Stimulated activated CD4-positive, alpha-beta T cell treated with anti-CD3 and anti-CD28 coated beads, Interleukin-1b, Interleukin-23, amount 100 ng/mL, for 24 hours (primary cell): Measurements from ENCODE around the gene PROM1.

ENCODE experiments used
- DNase-seq, 4 experiments: peaks; one replicate each; pipeline ENCODE4 v3.0.0-alpha.2; 2020; ENCODE audit warnings: low read depth in 4 of 4, low spot score in 1 of 4

Gene PROM1

DNA sequence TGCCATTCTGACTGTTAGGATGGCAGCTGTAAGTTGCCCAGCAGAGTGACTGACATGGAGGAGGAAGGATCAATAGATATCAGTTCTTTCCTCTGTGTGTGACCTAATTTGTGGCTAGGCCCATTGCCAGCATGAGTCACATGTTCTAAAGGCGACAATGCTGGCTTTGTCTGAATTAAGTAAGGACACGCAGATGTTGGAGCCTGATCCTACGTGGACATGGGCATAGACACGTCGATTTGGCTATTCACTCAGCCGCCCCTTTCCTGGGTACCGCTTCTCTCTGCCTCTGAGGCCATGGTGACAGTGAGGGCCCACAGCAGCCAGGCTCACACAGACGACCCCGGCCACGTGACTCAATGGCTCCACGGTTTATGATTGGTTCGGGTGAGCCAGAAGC lies 16.3 kb downstream of the PROM1 start:
- DNase-seq: no peak

GRCh38 chr4:16066586-16067128 lies 17.2 kb downstream of the PROM1 start:
- no peak for DNase-seq

DNA sequence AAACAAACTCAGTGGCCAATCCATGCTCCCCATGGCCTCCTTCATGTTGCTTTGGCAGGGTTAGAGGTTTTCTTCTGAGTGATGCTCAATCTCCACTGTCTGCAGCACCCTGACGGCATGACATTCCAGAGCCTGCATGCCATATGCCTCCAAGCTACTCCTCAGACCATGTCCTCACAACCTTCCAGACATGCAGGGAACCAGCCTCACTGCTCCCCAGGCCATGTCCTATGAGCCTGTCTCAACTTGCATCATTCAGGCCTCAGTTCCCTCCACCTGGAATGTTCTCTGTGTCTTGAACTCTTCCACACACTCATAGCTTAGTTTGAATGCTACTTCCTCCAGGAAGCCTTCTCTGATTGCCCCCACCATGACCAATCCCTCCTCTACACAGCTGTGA lies 18.8 kb downstream of the PROM1 start:
- no peak for DNase-seq

DNA sequence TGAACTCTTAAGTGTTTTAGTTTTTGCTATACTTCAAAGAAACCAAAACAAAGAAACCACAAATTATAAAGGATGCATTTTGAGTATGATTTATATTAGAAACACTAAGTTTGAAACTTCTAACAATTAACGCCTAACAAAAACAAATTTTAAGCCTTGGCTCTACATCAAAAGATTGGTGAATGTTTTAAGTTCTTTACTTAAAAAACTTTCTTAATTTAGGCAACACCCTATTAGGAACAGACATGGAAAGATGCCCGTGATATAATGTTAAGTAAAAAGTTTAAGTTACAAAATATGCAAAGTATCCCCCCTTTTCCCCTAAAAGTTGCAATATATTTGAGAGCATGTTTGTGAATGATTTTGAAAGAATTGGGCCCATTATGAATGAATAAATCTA lies 21.2 kb downstream of the PROM1 start:
- no peak for DNase-seq

DNA sequence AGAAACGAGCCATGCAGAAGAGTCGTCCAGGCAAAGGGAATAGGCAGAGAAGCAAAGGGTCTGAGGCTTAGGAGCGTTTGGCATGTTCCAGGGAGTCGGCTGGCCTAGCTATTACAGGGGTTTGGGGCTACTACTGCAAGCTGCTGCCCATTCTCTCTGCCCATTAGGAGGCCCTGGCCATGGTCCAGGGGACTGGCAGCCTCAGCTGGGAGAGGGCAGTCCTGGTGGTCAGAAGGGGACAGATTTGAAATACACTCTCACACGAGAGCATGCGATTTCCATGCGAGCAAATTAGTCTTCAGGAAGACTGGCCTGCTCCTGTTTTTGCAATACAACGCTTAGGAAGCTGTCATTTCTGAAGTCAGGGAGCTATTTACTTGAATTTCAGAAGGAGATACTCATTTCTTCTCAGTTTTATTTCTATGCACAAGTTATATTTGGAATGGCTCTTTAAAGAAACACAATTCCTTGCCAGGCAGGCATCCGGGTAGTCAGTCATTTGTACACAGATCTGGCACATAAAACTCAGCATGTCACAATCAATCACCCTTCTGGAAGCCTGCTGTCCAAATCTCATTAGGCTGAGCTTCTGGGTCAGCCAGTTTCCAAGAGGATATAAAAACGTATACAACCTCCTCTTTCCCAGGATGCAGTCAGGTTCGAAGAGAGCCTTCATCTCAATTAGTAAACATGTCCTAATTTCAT lies 27.0 kb downstream of the PROM1 start:
- DNase-seq: no peak

- no peak for DNase-seq
These were observed 27.9 kb downstream of the PROM1 start for GRCh38 chr4:16055873-16056272.

- no peak for DNase-seq
These were observed 28.4 kb downstream of the PROM1 start for GRCh38 chr4:16055471-16055870.

- DNase-seq: no peak
These were observed 30.9 kb downstream of the PROM1 start for GRCh38 chr4:16052939-16053338.

- no peak for DNase-seq
These were observed 31.8 kb downstream of the PROM1 start for GRCh38 chr4:16051980-16052379.

GRCh38 chr4:16051132-16051531 lies 32.7 kb downstream of the PROM1 start:
- no peak for DNase-seq

DNA sequence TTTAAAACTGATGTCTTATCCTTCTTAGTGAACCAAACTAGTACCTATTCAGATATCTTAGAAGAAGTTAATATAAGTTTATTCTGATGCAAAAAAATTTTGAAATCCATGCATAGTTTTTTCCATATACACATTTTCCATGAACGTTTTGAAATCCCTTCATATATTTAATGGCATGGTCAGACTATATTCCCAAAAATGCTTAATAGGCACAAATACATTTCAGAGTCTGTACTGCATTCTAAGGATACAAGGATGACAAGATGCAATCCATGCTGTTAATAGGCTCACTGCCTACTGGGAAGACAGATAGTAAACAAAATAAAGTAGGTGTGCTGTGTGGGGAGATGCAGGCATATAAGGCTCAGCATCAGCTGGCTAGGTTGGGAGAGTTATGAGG lies 33.2 kb downstream of the PROM1 start:
- no peak for DNase-seq

- no peak for DNase-seq
These were observed 35.0 kb downstream of the PROM1 start for GRCh38 chr4:16048619-16049419.

GRCh38 chr4:16045687-16046086 lies 38.1 kb downstream of the PROM1 start:
- DNase-seq: no peak

GRCh38 chr4:16043642-16044498 lies 40.0 kb downstream of the PROM1 start:
- no peak for DNase-seq

DNA sequence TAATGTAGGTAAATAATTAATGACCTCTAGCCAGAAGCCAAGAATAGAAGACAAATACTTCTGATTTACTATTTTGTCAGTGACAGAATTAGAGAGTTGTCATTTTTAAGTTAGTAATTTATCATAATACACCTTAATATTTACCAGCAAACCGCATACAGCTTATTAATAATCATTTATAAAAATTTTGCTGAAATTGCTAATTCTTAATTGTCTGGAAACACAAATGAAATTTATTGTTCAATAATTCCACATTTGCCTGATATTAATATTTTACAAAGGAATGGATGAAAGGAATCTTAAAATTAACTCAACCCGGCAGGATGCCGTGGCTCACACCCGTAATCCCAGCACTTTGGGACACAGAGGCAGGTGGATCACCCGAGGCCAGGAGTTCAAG lies 44.7 kb downstream of the PROM1 start:
- no peak for DNase-seq

DNA sequence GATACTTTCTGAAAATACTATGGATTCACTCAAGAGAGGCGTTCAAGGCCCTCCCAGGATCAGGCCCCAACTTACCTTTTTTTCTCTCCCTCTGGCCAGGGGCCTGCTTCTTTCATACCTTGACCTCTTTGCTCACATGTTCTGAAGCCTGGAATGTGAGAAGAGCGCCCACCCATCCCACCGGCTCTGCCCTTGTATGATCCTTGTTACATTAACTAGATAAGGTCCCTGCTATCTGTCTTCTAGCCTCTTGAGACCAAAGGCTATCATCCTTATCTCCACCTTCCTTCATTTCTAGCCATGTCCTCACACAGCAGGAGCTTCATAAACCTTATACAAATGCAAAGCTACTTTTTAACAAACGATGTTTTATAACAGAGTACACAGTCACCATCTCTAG lies 45.9 kb downstream of the PROM1 start:
- DNase-seq: no peak

DNA sequence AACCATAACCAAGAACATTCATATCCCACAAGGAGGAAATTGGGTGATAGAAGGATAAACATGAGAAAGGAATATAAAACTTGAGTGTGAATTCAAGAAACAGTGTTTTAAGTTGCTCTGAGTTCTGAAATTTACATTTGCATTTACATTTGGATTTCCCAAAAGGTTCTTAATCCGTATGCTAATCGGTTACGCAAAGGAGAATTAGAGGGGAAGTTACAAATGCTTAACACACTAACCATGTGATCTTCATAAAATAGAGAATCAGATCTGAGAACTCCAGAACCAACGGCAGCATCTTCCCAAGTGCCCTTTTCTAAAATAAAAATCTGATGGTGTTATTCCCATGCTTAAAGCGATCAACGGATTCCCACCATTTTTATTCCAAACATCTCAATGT lies 48.0 kb downstream of the PROM1 start:
- DNase-seq: no peak

- no peak for DNase-seq
These were observed 49.6 kb downstream of the PROM1 start for GRCh38 chr4:16034010-16034748.

DNA sequence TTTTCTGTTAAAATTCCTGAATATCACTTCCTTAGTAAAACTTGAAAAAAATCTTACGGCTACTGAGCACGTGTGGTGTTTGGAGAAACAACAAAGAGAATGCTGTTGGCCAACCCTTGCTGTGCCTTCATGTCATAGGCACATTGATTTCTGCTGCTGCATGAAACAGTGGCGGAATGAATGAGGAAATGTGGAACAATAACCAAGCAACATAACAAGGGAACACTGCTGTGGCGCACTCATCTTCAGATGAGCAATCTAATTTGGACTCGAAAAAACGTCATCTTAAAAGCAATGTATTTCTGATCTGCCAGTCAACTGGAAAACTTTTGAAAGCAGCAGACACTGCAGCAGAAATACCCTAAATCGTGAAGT lies 51.4 kb downstream of the PROM1 start:
- DNase-seq: no peak

DNA sequence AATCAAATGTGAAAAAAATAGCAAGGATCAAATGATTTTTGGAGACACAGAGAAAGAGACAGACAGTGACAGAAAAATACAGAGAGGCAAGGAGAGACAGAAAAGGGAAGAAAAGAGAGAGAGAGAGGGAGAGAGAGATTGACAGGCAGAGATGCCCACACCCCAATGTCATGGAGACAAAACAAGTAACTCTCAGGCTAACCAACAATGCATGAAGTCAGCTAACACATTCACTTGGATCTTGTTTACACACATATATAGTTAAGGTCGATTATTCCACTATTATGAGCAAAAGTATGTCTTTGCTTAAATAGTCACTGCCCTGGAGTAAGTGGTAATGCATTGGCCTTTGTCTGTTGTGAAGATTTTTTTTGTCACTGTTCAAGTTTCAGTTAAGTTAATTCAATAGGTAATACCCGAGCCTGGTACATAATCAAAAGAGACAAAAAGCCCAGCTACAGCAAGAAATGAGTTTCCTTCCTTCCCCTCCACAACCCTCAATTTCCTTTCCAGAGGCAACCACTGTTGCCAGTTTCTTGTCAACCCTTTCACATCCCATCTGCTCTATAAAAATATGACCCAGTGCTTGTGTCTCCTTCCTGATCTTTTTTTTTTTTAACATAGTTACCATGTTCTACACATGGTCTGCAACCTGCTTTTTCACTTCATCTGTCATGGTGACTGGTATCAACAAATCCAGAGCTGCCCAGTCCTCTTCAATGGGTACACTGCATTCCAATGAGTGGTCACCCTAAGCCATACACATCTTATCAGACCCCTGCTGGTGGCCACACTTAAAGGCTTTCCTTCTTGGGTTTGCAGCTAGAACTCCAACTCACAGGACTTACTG lies 52.1 kb downstream of the PROM1 start:
- no peak for DNase-seq
